HG03378 (cell line): ENCODE results near the gene ZNF485.
"Not testable (repeated sequence)": the region's sequence is repeated elsewhere in the genome, so short reads cannot be mapped to it uniquely, and the experiment has no call there.

Experiments
- ATAC-seq: cut with Tn5 transposase; IDR thresholded peaks from one replicate; pipeline ENCODE4 v1.9.1; 2021; ENCODE audit warnings: mild to moderate bottlenecking, moderate library complexity; ENCODE audit not compliant: unreplicated experiment

The ZNF485 gene

GRCh38 chr10:43601576-43601975, 4.7 kb upstream of the ZNF485 start:
- not testable (repeated sequence) for ATAC-seq

DNA sequence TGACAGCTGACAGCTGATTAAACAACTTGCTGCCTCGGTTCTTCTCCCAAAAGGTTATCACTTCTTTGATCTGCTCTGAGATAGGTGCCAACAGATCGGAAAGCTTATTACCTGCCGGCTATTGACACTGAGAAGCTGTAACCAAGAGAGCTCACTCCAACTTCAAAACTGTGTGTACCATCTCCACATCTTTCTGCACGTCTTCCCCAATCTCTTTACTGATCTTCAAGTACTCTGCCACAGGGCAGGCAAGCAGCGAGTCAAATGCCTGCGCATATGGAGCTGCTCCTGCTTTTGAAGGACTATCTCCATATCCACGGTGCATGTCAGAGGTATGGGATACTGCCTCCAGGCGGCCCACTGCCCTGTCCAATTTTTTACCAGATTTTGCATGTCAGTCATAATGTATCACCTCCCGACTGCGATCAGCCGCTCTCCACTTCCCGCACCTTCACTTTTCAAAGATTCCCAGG, 352 bp upstream of the ZNF485 start:
- peak; percentile 9 for ATAC-seq

GRCh38 chr10:43607199-43607573, 948 bp downstream of the ZNF485 start:
- no peak for ATAC-seq

- ATAC-seq = no peak
Observed at GRCh38 chr10:43610636-43611035, 4.4 kb downstream of the ZNF485 start.

DNA sequence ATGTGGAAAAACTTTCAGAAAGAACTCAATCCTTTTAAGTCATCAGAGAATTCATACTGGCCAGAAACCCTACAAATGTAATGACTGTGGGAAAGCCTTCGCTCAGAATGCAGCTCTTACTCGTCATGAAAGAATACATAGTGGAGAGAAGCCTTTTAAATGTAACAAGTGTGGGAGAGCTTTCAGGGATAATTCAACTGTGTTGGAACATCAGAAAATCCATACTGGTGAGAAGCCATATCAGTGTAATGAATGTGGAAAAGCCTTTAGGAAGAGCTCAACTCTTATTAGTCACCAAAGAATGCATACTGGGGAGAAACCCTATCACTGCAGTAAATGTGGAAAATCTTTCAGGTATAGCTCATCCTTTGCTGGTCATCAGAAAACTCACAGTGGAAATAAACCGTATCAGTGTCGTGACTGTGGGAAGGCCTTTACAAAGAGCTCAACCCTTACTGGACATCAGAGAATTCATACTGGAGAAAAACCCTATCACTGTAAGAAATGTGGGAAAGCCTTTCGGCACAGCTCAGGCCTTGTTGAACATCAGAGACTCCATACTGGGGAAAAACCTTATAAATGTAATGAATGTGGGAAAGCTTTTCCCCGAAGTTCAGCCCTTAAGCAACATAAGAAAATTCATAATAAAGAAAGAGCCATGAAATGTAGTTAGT, 10.6 kb downstream of the ZNF485 start:
- no peak for ATAC-seq

- ATAC-seq = no peak
Observed at GRCh38 chr10:43619368-43619767, 13.1 kb downstream of the ZNF485 start.

DNA sequence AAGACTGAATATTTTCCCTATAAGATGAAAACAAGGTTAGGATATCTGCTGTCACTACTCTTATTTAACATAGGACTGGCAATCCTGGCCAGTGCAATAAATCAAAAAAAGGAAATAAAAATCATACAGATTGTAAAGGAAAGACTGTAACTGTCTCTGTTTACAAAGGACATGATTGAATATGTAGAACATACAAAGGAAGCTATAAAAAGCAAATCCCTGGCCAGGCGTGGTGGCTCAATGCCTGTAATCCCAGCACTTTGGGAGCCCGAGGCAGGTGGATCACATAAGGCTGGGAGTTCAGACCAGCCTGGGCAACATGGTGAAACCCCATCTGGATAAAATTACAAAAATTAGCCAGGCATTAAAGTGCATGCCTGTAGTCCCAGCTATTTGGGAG, 15.8 kb downstream of the ZNF485 start:
- ATAC-seq = no peak

- ATAC-seq = no peak
Observed at GRCh38 chr10:43623351-43623750, 17.1 kb downstream of the ZNF485 start.

- ATAC-seq = no peak
Observed at GRCh38 chr10:43627942-43628341, 21.7 kb downstream of the ZNF485 start.

DNA sequence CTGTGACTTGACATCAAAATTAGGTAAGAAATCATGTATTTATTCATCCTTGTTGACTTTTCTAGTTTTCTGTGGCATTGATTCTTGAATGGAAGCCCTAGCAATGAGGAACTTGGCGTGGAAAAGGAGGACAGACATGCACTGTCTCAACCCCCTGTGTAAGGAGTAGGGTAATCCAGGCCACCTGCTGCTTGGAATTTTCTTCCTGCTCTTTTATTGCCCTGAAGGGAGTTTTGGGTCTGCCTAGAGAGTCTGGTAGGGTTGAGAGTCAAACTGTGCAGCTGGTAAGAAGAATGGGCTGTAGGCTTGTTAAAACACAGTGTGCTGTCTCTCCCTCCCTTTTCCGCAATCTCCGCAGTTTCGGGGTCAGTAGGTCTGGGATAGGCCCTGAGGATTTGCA, 22.7 kb downstream of the ZNF485 start:
- ATAC-seq = no peak

DNA sequence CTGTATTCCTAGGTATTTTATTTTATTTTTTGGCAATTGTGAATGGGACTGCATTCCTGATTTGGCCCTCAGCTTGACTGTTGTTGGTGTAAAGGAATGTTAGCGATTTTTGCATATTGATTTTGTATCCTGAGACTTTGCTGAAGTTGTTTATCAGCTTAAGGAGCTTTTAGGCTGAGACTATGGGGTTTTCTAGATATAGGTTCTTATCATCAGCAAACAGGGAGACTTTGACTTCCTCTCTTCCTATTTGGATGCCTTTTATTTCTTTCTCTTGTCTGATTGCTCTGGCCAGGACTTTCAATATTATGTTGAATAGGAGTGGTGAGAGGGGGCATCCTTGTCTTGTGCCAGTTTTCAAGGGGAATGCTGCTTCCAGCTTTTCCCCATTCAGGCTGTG, 29.6 kb downstream of the ZNF485 start:
- not testable (repeated sequence) for ATAC-seq

DNA sequence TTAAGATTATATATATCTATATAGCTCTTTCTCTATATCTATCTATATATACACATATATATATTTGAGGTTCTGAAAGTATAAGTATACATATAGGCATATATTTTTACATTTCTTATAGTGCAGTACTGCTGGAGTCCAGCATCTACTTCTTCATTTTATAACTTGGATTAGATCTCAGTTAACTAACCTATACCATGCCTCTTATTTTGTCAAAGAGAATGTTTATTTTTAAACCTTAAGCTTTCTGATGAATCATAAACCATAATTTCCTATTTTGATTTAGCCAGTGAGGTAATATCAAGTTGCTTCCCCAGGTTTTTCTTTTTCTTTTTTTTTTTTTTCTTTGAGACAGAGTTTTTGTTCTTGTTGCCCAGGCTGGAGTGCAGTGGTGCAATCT, 34.4 kb downstream of the ZNF485 start:
- ATAC-seq = no peak

- ATAC-seq = no peak
Observed at GRCh38 chr10:43644252-43644651, 38.0 kb downstream of the ZNF485 start.

GRCh38 chr10:43645866-43646265, 39.6 kb downstream of the ZNF485 start:
- ATAC-seq = no peak

GRCh38 chr10:43647576-43647975, 41.3 kb downstream of the ZNF485 start:
- ATAC-seq = no peak

GRCh38 chr10:43648095-43648397, 41.8 kb downstream of the ZNF485 start:
- ATAC-seq = no peak

- ATAC-seq = peak; percentile 98
Observed at GRCh38 chr10:43648398-43649184, 42.4 kb downstream of the ZNF485 start, which contains the start of gene ZNF32. Gene ZNF32, minus strand, starts transcription at chr10:43648881. Its CDS starts 2,748 bp downstream, at chr10:43646133.

GRCh38 chr10:43649185-43649523, 42.9 kb downstream of the ZNF485 start:
- peak; percentile 2 for ATAC-seq

DNA sequence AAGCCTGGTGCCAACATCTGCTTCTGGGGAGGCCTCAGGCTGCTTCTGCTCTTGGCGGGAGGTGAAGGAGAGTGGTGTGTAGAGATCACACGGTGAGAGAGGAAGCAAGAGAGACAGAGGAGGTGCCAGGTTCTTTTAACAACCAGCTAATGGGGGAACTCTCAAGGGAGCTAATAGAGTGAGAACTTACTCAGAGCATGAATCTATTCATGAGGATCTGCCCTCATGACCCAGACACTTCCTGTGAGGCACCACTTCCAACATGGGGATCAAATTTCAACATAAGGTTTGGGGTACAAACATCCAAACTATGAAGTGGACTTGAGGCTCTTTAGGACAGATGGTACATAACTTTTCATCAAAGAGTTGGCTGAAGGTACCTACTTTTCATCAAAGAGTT, 47.5 kb downstream of the ZNF485 start:
- ATAC-seq = no peak

DNA sequence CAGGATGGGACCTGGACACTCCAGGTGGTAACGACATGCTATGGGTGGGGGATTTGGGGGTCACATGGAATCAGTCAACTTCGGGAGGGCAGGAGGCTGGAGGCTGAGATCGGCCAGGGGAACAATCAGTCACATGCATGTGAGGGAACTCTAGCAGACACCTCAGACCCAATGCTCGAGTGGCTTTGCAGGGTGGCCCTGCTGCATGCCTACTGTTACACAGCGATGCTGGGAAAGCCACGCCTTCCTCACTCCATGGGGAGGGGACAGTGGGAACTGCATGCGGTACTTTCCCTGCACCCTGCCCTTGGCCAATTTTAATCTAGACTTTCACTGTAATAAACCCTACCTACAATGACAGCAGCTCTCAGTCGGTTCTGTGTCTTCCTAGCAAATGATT, 49.1 kb downstream of the ZNF485 start:
- ATAC-seq = no peak

GRCh38 chr10:43658227-43658626, 52.0 kb downstream of the ZNF485 start:
- ATAC-seq = no peak

DNA sequence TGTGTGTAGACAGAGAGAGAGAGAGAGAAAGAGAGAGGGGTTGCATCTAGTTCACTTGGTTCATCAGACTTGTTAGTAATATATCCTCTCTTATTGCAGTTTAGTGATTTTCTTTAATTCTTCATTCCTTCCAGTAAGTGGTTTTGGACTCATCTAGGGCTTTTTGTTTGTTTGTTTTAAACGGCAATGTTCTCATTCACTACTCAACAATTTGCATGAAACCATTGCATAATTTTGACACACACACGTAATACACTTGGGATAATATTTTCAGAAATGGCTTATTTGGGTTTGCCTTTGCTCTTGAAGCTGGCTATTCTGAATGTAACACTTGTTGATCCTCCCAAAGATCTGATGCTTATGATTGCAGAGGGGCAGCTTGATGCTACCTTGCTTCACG, 58.8 kb downstream of the ZNF485 start:
- no peak for ATAC-seq

DNA sequence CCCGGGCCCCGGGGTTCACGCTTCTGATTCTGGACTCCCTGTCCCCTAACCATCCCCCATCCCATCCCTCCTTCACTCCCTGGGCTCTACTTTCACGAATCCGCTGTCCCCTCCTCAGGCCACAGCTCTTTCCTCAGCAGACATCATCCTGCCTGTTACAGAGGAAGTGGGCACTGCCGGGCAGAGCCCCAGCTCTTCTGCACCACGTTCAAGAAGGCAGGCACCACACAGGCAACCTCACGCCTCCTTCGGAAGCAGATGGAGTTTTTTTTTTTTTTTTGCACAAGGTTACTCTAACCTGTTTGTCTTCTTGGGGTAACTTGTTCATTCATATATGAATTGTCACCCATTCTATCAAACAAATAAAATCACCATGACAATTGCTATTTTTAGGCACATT, 60.3 kb downstream of the ZNF485 start:
- no peak for ATAC-seq
